NCI-H82 treated with DMSO at 0.1 percent for 48 hours (cell line): ENCODE measurements around the gene ARHGEF12.

Experiments used
- DNase-seq: peaks from one replicate; lab custom pipeline; 2025; ENCODE audit not compliant: unreplicated experiment; lab: John Stamatoyannopoulos, UW

The ARHGEF12 gene

DNA sequence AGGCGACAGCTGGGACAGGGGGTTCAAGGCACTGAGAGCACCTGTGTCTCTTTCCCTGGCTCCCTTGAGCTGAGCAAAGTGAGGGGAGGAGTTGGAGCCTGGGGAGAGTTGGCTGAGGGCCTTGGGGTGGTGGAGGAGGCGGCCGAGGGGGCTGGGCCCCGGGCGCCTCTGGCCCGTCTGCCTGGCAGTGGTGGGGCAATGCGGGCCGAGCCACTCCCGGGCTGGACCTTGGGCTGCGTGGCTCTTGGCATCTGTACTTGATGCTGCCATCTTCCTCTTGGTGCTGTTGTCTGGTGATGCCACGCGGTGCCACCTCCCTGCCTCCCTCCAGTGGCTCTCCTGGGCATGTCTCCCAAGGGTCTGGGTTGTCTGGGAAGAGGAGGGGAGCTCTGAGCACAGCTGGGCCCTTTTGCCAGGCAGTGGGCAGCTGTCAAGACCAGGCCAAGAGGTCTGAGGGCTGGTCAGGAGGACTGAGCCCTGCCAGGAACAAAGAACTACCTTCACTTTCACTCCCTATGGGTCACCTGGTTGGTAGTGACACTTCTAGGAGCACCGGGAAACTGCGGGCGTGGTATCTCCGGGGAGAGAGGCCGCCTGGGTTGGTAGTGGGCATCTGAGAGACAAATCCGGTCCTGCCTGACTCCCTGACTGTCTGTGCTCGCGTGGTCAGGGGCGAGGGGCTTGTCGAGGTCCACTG is 176.7 kb downstream of the ARHGEF12 start:
- no peak for DNase-seq

GRCh38 chr11:120513436-120514315 is 177.5 kb downstream of the ARHGEF12 start:
- no peak for DNase-seq

DNA sequence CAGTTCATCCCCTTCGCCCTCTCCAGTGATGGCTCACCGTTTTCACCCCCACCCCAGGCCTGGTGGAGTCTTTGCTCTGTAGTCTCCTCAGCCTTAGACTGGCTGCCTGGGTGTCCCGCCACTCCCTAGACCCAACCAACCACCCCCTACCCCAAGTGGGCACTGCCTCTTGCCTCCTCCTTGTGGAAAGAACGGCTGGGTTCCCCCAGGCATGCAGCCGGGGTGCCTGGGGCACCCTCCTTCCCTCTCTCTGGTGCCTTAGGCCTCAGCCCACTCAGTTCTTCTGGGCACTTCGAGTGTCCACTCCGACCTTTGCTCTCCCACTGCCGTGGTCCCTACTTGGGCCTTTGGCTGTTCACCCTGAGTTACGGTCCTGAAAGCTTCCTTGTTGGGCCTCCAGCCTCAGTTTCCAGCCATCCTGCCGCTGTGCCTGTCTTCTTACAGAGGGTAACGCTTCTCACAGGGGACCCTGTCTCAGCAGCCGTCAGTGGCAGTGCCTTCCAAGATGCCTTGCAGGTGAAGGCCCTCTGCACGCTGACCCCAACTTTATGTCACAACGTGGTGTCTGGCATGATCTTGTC is 178.4 kb downstream of the ARHGEF12 start:
- no peak for DNase-seq

- no peak for DNase-seq
Measured at GRCh38 chr11:120515186-120515723, 179.0 kb downstream of the ARHGEF12 start.

DNA sequence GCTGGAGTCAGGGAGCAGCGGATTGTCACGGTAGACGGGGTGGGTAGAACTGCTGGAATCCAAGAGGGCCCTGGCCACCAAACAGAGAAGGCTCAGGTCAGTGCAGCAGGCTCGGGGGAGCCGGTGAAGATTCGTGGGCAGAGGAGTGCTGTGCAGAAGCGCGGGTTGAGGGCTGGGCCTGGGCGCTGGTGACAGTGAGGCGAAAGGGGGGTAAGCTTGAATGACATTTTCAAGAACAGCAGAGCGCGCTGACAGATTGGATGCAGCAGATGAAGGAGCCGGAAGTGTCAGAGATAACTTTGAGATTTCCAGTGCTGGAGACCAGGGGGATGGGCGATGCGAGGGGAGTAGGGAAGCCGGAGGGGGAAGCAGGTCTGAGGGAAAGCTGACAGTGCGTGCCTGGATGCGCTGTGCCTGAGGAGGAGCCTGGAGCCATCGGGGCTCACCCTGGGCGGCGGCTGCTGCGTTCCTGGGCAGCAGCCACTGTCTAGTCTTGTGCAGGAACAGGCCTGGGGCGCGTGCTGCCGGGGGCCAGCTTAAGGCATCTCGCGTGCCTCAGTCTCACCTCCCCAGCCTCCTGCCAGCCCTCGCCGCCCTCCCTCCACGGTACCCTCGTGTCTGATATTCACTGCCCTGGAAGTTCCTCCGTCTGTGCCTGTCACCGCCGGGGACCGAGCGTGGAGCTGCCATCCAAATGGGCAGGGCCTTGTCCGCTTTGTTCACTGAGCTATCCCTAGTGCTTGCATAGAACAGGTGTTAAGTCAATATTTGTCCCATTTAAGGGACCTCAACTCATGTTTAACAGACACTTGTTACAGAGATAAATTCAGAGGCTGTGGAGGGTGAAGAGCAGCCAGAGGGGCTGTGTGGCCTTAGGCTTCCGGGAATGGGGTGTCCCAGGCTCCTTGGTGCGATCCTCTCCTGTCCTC is 180.5 kb downstream of the ARHGEF12 start:
- peak; percentile 61 for DNase-seq

DNA sequence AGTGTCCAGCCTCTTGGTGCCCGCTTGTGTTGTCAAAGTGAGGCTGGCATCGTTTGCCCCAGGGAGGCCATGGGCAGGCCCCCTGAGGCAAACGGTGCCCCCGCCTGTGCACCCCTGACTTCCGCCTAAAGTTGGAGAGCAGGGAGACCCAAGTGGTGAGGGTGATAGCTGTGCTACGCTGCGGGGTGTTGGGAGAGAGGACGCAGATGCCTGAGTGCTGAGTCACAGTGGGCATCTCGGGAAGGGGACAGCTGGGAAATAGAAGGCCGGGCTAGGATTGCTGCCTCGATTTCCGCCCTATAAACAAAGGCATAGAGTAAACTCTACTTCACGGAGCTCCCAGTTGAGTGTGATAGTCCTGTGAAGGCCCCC is 181.2 kb downstream of the ARHGEF12 start:
- DNase-seq = no peak

DNA sequence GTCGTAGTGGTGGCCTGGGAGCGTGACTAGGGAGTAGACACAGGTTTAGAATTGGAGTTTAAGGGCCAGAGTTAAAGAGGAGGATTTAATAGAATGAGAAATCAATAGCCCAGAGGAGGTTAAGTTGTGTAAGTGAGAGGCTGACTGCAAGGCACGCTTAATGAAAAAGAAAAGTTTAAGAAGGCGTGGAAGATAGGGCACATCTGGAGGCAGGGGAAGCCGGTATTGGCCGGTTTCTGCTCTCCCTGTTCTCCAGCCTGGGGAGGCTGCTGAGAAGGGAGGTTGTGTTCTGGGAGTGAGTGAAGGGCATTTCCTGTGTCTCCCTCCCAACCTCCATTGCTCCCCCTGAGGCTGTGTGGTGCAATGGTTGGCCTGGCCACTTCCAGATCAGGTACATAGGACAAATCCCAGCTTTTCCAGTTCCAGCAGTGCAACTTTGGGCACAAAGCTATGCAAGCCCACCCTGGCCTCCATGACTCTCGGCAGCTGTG is 181.6 kb downstream of the ARHGEF12 start:
- DNase-seq = no peak

- no peak for DNase-seq
Measured at GRCh38 chr11:120518356-120518755, 182.1 kb downstream of the ARHGEF12 start.

DNA sequence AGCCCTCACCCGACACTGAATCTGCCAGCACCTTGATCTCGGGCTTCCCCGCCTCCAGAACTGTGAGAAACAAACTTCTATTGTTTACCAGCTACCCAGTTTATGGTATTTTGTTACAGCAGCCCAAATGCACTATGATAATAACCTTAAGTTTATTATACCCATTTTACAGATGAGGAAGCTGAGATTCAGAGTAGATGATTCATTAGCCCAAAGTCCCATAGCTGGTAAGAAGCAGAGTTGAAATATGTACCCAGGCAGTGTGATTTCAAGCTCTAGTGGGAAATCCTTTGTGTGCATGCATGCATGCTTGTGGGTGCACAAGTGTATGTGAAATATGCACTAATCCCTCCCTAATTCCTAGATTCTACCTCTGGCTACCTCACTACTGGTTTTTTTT is 183.3 kb downstream of the ARHGEF12 start:
- no peak for DNase-seq

- DNase-seq = no peak
Measured at GRCh38 chr11:120520091-120520822, 184.0 kb downstream of the ARHGEF12 start.

- DNase-seq = no peak
Measured at GRCh38 chr11:120521176-120521575, 185.0 kb downstream of the ARHGEF12 start.

GRCh38 chr11:120522021-120522420 is 185.8 kb downstream of the ARHGEF12 start:
- DNase-seq = no peak

DNA sequence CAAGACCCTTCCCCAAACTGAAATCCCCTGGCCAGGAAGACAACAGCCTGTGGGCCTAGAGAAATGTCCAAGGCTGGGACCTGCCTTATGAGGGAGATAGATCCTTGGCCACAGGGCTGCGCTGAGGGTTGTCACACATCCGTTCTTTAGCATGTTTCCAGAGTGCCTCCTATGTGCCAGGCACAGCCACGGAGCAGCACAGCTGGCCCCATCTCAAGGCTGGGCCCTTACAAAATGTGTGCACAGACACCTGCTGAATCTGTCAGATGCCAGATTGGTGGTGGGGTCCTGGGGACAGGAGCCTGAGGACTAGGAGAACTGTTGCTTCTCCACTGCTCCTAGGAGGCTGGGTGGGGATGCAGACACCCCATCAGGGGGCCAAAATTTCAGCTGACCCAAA is 186.5 kb downstream of the ARHGEF12 start:
- DNase-seq = no peak

- DNase-seq = no peak
Measured at GRCh38 chr11:120523196-120523595, 187.0 kb downstream of the ARHGEF12 start.

DNA sequence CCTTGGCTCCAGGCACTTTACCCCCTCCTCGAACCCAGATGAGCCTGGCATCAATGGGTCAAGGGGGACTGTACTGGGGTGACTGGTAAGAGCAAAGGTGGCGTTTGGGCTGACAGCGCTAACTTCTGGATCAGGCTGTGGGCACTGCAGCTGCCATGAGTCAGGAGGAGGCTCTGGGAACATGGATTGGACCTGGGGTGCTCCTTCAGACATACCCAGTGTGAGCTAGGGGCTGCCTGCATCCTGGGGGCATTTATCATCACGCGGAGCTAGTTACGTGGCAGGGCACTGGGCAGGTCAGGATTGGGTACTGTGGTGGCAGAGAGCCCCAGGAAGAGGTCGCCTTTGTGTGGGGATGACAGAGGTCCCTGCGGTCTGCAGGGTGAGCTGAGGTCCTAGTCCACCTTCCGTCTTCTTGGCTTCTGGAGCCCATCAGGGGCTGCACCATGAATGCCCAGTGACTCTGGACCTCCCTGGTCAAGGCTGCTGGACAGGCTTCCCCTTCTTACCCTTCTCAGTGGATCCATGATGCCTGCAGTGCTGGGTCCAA is 188.4 kb downstream of the ARHGEF12 start:
- DNase-seq = no peak

- DNase-seq = no peak
Measured at GRCh38 chr11:120525261-120526171, 189.3 kb downstream of the ARHGEF12 start.

- DNase-seq = no peak
Measured at GRCh38 chr11:120526241-120526640, 190.0 kb downstream of the ARHGEF12 start.

- DNase-seq = no peak
Measured at GRCh38 chr11:120527111-120527761, 191.0 kb downstream of the ARHGEF12 start.
